HG02588 (cell line): ENCODE results near the gene COPS2.

ENCODE experiments used
- ATAC-seq: cut with Tn5 transposase; IDR thresholded peaks from one replicate; pipeline ENCODE4 v1.9.1; 2021; ENCODE audit warnings: mild to moderate bottlenecking, moderate library complexity; ENCODE audit not compliant: unreplicated experiment

COPS2 gene

GRCh38 chr15:49163678-49164077, 8.3 kb upstream of the COPS2 start:
- no peak for ATAC-seq

GRCh38 chr15:49155834-49156627, 632 bp upstream of the COPS2 start:
- ATAC-seq = no peak

GRCh38 chr15:49154799-49155109, 645 bp downstream of the COPS2 start:
- ATAC-seq = no peak

- ATAC-seq = no peak
Observed at GRCh38 chr15:49154359-49154758, 1.0 kb downstream of the COPS2 start.

- ATAC-seq = no peak
Observed at GRCh38 chr15:49152552-49153312, 2.7 kb downstream of the COPS2 start.

- ATAC-seq = no peak
Observed at GRCh38 chr15:49151831-49152230, 3.6 kb downstream of the COPS2 start.

- ATAC-seq = no peak
Observed at GRCh38 chr15:49148727-49149126, 6.7 kb downstream of the COPS2 start.

- ATAC-seq = no peak
Observed at GRCh38 chr15:49148298-49148697, 7.1 kb downstream of the COPS2 start.

GRCh38 chr15:49145651-49146609, 9.5 kb downstream of the COPS2 start:
- ATAC-seq = no peak

- ATAC-seq = no peak
Observed at GRCh38 chr15:49137861-49138260, 17.5 kb downstream of the COPS2 start.

- ATAC-seq = no peak
Observed at GRCh38 chr15:49135911-49136310, 19.5 kb downstream of the COPS2 start.

- no peak for ATAC-seq
Observed at GRCh38 chr15:49135342-49135857, 20.0 kb downstream of the COPS2 start.

GRCh38 chr15:49134683-49135341, 20.6 kb downstream of the COPS2 start:
- no peak for ATAC-seq

GRCh38 chr15:49131403-49131802, 24.0 kb downstream of the COPS2 start:
- ATAC-seq = no peak

- no peak for ATAC-seq
Observed at GRCh38 chr15:49124371-49124770, 31.0 kb downstream of the COPS2 start.

GRCh38 chr15:49122541-49123062, 32.8 kb downstream of the COPS2 start:
- no peak for ATAC-seq

- no peak for ATAC-seq
Observed at GRCh38 chr15:49121901-49122300, 33.5 kb downstream of the COPS2 start.

GRCh38 chr15:49120832-49121231, 34.6 kb downstream of the COPS2 start:
- no peak for ATAC-seq

GRCh38 chr15:49116108-49116857, 39.1 kb downstream of the COPS2 start:
- no peak for ATAC-seq

- no peak for ATAC-seq
Observed at GRCh38 chr15:49115062-49115461, 40.3 kb downstream of the COPS2 start.
